Epithelial cell of esophagus (primary cell): ENCODE measurements around the gene DGKH.

ENCODE experiments used
- DNase-seq: peaks from one replicate; pipeline ENCODE4 v3.0.0; 2010; ENCODE audit warnings: low read depth
- H3K4me3 ChIP-seq: 2 replicates; pipeline ENCODE4 v1.5.1; 2011; ENCODE audit warnings: mild to moderate bottlenecking, low read length, control low read depth
- TF ChIP-seq, protein P1 (sequence below): IDR thresholded peaks from 2 replicates; pipeline ENCODE4 v1.5.1; 2011; ENCODE audit warnings: low read depth, mild to moderate bottlenecking, low read length, control low read depth, inconsistent platforms; ENCODE audit not compliant: insufficient read depth; ENCODE audit errors: missing control alignments

DGKH gene

DNA sequence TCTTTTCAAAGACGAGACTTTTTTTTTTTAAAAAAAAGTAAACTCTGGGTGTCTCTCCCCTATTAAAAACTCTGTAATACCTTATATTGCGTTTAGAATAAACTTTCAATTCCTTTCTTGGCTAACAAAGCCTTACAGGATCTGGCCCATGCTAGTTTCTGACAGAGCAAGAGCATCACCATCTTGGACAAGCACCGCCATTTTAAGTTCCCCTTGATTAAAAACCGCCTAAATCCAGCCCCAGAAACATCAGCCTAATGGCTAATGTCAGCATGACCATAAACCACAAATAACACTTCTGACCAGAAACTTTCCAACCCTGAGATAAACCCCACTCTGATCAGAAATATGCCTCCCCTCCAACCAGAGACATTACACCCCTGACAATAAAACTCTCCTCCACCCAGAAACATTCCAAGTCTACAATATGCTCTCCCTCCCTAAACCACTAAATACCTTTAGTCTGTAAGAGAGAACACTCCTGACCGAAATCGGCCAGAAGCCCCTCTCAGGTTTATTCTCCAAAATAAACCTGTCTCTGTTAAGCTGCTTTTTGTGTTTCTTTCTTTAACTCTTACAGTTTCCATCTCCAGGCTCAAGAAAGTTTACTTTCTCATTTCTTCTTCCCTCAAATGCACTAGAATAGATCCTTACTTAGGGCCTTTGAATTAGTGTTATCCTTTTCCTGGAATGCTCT is 221.9 kb downstream of the DGKH start:
- DNase-seq = no peak
- TF ChIP-seq, protein P1, sequence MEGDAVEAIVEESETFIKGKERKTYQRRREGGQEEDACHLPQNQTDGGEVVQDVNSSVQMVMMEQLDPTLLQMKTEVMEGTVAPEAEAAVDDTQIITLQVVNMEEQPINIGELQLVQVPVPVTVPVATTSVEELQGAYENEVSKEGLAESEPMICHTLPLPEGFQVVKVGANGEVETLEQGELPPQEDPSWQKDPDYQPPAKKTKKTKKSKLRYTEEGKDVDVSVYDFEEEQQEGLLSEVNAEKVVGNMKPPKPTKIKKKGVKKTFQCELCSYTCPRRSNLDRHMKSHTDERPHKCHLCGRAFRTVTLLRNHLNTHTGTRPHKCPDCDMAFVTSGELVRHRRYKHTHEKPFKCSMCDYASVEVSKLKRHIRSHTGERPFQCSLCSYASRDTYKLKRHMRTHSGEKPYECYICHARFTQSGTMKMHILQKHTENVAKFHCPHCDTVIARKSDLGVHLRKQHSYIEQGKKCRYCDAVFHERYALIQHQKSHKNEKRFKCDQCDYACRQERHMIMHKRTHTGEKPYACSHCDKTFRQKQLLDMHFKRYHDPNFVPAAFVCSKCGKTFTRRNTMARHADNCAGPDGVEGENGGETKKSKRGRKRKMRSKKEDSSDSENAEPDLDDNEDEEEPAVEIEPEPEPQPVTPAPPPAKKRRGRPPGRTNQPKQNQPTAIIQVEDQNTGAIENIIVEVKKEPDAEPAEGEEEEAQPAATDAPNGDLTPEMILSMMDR = no peak
- no peak overlapping the region for H3K4me3 ChIP-seq

DNA sequence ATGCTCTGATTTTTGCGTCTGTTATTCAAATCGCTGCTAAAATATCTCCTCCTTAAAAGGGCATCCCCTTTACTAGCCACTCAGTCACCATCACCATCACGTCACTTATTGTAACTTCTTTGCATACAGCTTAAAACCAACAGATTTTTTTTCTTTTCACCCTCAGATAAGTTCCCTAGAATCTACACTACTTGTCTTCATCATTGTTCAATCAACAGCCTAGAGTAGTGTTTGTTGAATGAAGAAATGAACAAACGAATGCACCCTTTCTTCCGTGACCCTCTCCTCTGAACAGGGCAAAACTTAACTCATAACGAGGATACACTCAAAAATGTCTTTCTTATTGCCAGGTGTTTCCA is 222.4 kb downstream of the DGKH start:
- no peak for DNase-seq
- peak overlapping the region; percentile 84 for H3K4me3 ChIP-seq
- TF ChIP-seq, protein P1 = no peak

DNA sequence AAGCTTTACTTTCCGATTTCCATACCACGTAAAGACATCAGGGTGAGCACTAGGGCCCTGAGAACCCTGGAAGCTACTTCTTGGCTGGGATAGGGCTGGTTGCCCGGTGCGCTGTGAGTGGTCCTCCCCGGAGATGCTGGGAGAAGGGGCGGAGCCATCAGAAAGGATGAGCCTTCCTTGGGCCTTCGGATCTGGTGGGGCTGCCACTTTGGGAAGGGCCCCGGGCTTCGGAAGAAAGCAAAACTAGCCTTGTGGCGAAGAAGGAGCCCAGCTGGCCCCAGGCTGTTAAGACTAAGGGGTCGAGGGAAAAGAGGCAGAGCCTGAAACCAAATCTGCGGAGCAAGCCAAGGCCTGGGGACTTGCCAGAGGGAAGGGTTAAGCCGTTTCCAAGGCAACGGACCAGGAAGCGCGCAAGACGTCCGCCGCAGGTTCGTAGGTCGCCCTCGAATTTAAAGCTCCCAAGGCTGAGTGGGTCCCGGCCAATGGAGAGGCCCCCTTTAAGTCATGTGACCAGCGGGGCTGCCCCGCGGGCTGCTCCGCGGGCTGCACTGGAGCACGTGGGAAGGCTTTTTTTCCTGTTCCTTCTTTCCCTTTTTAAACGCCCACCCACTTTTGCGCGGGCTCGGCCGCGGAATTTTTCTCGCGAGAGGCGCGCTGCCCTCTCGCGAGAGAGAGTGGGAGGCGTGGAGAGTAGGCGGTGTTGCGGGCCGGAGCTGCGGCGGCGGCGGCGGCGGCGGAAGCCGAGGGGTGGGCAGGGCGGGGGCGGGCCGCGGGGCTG is 223.1 kb downstream of the DGKH start:
- peak; percentile 95 for DNase-seq
- H3K4me3 ChIP-seq = peak overlapping the region; percentile 84
- TF ChIP-seq, protein P1 = no peak

DNA sequence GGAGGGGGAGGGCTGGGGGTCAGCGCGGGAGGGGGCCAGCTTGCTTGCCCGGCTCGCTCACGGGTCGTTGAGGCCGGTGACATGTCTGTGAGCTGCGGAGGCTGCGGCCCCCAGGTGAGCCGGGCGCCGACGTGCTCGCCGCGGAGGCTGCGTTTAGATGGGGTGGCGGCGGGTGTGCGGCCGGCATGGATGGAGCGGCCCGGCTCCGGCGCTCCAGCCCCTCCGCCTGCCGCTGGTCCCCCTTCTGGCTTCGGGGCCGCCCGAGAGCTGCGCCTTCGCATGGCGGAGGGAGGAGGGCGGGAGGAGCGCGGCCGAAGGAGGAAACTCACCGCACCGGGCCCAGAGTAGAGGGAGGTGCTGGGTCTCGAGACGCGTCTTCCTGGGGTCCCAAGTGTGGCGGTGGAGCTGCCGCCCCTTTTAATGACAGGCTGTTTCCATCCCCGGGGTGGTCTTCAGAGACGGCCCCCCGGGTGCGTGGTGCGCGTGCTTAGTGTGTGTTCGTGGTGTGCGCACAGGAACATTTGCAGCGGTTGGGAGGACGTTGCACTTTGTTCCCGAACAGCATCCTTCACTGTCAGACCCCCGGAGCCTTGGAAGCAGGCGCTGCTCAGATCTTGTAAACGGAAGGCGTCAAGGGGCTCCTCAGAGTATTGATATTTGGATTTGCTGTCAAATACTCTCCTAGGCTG is 223.8 kb downstream of the DGKH start, which contains the start of gene AKAP11:
AKAP11 (plus strand) TSS at position 38 of the 689 bp plus-strand sequence. CDS start 14,197 bp downstream, outside the sequence.
- H3K4me3 ChIP-seq = peak within 1 kb of the TSS; percentile 84
- DNase-seq = peak; percentile 45
- TF ChIP-seq, protein P1 = no peak

DNA sequence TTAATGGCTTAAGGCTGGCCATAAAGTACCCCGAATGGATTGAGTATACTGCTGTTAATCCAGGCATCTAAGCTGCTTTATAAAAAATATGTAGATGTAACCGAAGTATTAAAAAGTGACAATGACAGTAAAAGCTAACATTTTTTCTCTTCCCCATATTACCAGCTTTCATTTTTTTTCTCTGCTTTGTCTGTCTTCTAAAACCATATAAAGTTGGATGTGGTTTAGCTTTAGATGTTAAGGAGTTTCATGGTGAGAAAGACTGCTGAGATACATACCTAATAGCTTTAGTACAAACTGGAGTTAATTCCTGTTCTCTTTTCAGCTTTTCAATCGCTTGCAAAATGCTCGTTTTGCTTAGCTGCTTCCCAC is 224.3 kb downstream of the DGKH start:
- no peak for DNase-seq
- TF ChIP-seq, protein P1 = no peak

DNA sequence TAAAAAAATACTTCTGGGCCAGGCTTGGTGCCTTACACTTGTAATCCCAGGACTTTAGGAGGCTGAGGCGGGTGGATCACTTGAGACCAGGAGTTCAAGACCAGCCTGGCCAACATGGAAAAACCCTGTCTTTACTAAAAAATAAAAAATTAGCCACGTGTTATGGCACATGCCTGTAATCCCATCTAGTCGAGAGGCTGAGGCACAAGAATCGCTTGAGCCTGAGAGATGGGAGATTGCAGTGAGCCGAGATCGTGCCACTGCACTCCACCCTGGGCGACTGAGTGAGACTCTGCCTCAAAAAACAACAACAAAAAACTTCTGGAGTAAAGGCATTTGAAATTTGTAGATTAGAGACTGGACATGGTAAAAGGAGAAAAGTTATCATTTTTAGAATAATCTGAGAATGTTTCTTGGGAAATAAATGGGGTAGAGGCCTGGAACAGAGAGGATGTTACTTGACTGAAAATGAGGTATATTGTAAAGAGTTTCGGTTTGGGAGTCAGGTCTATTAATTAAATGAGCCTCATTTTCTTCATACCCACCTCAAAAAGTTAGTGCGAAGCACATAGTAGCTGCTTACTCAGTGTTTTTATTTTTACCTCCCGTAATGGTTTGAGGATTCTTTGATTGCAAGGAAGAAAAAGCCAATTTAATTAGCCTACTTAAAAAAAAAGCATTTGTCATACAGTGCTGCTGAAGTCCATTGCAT is 226.1 kb downstream of the DGKH start:
- DNase-seq = no peak
- TF ChIP-seq, protein P1 = no peak
- no peak overlapping the region for H3K4me3 ChIP-seq

More for the DNA sequence above, 224.3 kb downstream of the DGKH start:
- peak overlapping the region; percentile 77 for H3K4me3 ChIP-seq
